Measurements from ENCODE around the gene JCAD. TPM values are rescaled to one million over a fixed set of nuclear protein-coding genes. Genes with fewer than 3 reads are reported as not detected.

JCAD gene
- total and polyA plus RNA-seq, 10 of the 15 experiments (the other 5 are each of a cell fraction or from before 2014, with no cell fraction given), result 0.28 TPM; not detected in 9

DNA sequence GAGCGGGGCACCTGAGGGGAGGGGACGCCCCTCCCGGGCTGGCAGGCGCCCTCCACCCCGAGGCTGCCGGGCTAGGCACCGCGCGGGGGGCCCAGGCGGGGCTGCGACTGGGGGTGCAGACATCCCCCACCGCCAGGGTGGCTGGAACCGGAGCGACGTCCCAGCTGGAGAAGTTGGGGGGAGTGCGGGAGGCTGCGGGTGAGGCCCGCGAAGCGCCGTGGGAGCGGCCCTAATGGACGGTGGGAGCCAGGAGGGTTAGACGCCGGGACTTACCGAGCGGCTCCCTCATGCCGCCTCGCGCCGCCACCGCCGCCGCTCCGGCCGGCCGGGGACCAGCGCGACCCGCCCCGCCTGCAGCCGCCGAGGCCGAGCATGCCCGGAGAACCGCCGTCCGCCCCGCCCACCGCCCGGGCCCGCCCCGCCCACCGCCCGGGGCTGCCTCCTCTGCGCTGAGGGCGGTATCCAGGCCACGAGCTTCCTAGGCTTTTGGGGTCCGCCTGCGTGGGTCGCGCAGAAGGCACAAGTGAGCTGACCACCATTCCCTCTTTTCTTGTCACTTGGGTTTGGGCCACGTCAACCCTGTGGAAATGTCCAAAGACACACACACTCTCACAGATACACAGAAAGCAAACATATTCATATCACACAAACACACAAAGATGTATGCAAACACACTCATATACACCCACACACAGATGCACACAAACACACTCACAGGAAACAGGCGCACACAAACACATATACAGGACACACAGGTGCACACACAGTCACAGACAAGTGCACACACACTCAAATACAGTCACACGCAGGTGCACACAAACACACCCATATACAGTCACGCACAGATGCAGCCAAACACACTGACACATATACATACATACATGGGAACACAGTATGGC, at the start of gene JCAD (continued):
- TF ChIP-seq KDM1A (IDR thresholded peaks at IDR 0.05; ENCODE audit: borderline replicate concordance), result no peak

DNA sequence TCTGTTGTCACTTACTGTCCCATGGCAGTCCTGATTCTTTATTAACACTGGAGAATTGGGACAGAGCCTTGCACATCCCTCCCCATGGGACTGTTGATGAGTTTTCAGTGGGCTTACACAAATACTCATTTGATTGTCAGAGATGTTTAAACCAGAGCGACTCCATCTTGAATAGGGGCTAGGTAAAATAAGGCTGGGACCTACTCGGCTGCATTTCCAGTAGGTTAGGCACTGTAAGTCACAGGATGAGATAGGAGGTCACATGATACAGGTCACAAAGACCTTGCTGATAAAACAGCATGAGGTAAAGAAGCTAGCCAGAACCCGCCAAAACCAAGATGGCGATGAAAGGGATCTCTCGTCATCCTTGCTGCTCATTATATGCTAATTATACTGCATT, 47.6 kb upstream of the JCAD start:
- no peaks in the 10 kb centered on the region for H3K36me3 ChIP-seq (ENCODE audit: control insufficient read depth in 2 of 2, insufficient read depth in 2 of 2, low read length in 1 of 2)
- H3K27ac ChIP-seq (ENCODE audit: control insufficient read depth, insufficient read depth), result no peak overlapping the region
- POLR2A ChIA-PET, result interaction anchor here (0.6 kb wide), 1 partner anchor 320 kb away, joined by 5 read pairs; no protein-coding TSS in a partner anchor
- SMC1A ChIA-PET (ENCODE audit: uncharacterized antibody, unreplicated experiment), result no interaction called here
- H4K20me1 ChIP-seq (ENCODE audit: control insufficient read depth, insufficient read depth), result no peaks in the 10 kb centered on the region
- TF ChIP-seq FOS (IDR thresholded peaks at IDR 0.05; ENCODE audit: borderline replicate concordance, extremely low read depth, insufficient read length), result no peak
- no peaks in the 10 kb centered on the region for H3K4me1 ChIP-seq (ENCODE audit: control insufficient read depth, insufficient read depth, low read length)
- no peak overlapping the region for H3K4me3 ChIP-seq
- DNase-seq (ENCODE audit: low read depth, low spot score) (no peak), FAIRE-seq (no peak), ATAC-seq (no peak)
- no peaks in the 10 kb centered on the region for H3K79me2 ChIP-seq (ENCODE audit: control insufficient read depth, insufficient read depth, low read length)
- BruUV-seq (replicated peaks), result no TSS peak
- no peaks in the 10 kb centered on the region for H3K27me3 ChIP-seq (replicated peaks in 1 of 2; ENCODE audit: control insufficient read depth in 2 of 2, insufficient read depth in 2 of 2, low read length in 1 of 2)
- no peak overlapping the region for H2AFZ ChIP-seq (ENCODE audit: control insufficient read depth, low read depth, low read length)
- H3K9ac ChIP-seq (ENCODE audit: control insufficient read depth, insufficient read depth, low read length), result no peak overlapping the region
- 55% methylated on average over 5 of the region's 5 CpGs for WGBS (ENCODE audit: insufficient coverage, insufficient replicate concordance, low lambda C conversion rate, missing lambda C conversion rate)
- intact Hi-C loops (cut with micrococcal nuclease; ENCODE audit: unreplicated experiment) (no loop called here), in situ Hi-C loops (cut with MboI) (no loop called here)
- CTCF ChIA-PET, result no interaction called here
- no peak overlapping the region for H3K4me2 ChIP-seq (ENCODE audit: control insufficient read depth, insufficient read depth)
- RAD21 ChIA-PET (ENCODE audit: unreplicated experiment), result no interaction called here
- H3K9me3 ChIP-seq (replicated peaks; ENCODE audit: control insufficient read depth, insufficient read depth, low read length), result no peaks in the 10 kb centered on the region

DNA sequence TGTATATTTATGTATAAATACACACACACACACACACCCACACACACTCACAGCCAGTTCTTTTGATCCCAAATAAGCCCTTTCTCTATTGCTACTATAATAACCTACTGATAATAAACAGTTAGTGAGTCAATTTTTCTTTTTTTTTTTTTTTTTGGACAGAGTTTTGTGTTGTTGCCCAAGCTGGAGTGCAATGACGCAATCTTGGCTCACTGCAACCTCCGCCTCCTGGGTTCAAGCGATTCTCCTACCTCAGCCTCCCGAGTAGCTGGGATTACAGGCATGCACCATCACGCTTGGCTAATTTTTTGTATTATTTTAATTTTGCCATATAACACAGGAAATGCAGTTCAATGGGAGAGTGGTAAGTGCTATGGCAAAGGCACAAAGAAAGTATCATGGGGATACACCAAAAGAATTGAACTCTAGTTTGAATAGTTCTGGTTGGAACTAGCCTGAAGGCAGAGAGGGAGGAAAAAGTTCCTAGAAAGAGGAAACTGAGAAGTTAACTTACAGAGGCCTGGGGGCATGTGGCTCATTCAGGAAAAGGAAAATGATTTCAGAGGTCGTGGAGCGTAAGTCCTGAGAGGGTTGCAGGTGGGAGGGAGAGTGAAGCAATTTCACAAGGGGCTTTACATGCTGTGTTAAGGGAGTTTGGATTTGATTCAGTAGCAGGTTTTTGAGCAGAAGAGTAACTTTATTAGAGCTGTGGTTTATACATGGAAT, 44.4 kb upstream of the JCAD start:
- intact Hi-C loops (cut with micrococcal nuclease; ENCODE audit: unreplicated experiment) (no loop called here), in situ Hi-C loops (cut with MboI) (no loop called here)
- no peak for FAIRE-seq
- H3K36me3 ChIP-seq (ENCODE audit: control insufficient read depth in 2 of 2, insufficient read depth in 2 of 2, low read length in 1 of 2), result no peaks in the 10 kb centered on the region
- no peaks in the 10 kb centered on the region for H3K4me1 ChIP-seq (ENCODE audit: control insufficient read depth, insufficient read depth, low read length)
- no peak overlapping the region for H2AFZ ChIP-seq (ENCODE audit: control insufficient read depth, low read depth, low read length)
- ATAC-seq, result no peak
- POLR2A ChIA-PET, result interaction anchor here (0.7 kb wide), 1 partner anchor 121 kb away, joined by 4 read pairs; no protein-coding TSS in a partner anchor
- 29% methylated on average over 7 of the region's 7 CpGs for WGBS (ENCODE audit: insufficient coverage, insufficient replicate concordance, low lambda C conversion rate, missing lambda C conversion rate)
- SMC1A ChIA-PET (ENCODE audit: uncharacterized antibody, unreplicated experiment), result no interaction called here
- H3K4me3 ChIP-seq, result no peak overlapping the region
- no peaks in the 10 kb centered on the region for H4K20me1 ChIP-seq (ENCODE audit: control insufficient read depth, insufficient read depth)
- BruUV-seq (replicated peaks), result no TSS peak
- no peaks in the 10 kb centered on the region for H3K27me3 ChIP-seq (replicated peaks in 1 of 2; ENCODE audit: control insufficient read depth in 2 of 2, insufficient read depth in 2 of 2, low read length in 1 of 2)
- no peak overlapping the region for H3K27ac ChIP-seq (ENCODE audit: control insufficient read depth, insufficient read depth)
- no peak for DNase-seq (ENCODE audit: low read depth, low spot score)
- H3K4me2 ChIP-seq (ENCODE audit: control insufficient read depth, insufficient read depth), result no peak overlapping the region
- RAD21 ChIA-PET (ENCODE audit: unreplicated experiment), result no interaction called here
- no peak overlapping the region for H3K9ac ChIP-seq (ENCODE audit: control insufficient read depth, insufficient read depth, low read length)
- CTCF ChIA-PET, result no interaction called here
- no peaks in the 10 kb centered on the region for H3K9me3 ChIP-seq (replicated peaks; ENCODE audit: control insufficient read depth, insufficient read depth, low read length)
- H3K79me2 ChIP-seq (ENCODE audit: control insufficient read depth, insufficient read depth, low read length), result no peaks in the 10 kb centered on the region
- TF ChIP-seq POLR2A (IDR thresholded peaks at IDR 0.05; ENCODE audit: low read depth, low read length), result no peak
- TF ChIP-seq RAD21 (IDR thresholded peaks at IDR 0.05; ENCODE audit: insufficient read depth, low read depth, low read length), result no peak
- no peak for TF ChIP-seq DPF2 (IDR thresholded peaks at IDR 0.05)
- no peak for TF ChIP-seq ESRRA (IDR thresholded peaks at IDR 0.05; ENCODE audit: low read length)
- TF ChIP-seq MYB (IDR thresholded peaks at IDR 0.05; ENCODE audit: borderline replicate concordance, low read depth, low read length), result no peak
- TF ChIP-seq CREB1 (IDR thresholded peaks at IDR 0.05; ENCODE audit: low read depth), result no peak
- no peak for TF ChIP-seq SMARCA5 (IDR thresholded peaks at IDR 0.05)
- TF ChIP-seq CEBPB (IDR thresholded peaks at IDR 0.05; ENCODE audit: borderline replicate concordance in 1 of 2, low read depth in 2 of 2, low read length in 2 of 2), result no peak
- no peak for TF ChIP-seq KLF5 (IDR thresholded peaks at IDR 0.05; ENCODE audit: partially characterized antibody)
- no peak for TF ChIP-seq TCF7 (IDR thresholded peaks at IDR 0.05; ENCODE audit: borderline replicate concordance)
- TF ChIP-seq SUPT20H (IDR thresholded peaks at IDR 0.05; ENCODE audit: borderline replicate concordance, control insufficient read depth, low read depth, low read length), result no peak
- TF ChIP-seq KDM1A (IDR thresholded peaks at IDR 0.05; ENCODE audit: borderline replicate concordance), result no peak
- TF ChIP-seq MEF2B (IDR thresholded peaks at IDR 0.05; ENCODE audit: partially characterized antibody, poor library complexity, severe bottlenecking), result no peak
- no peak for TF ChIP-seq NBN (IDR thresholded peaks at IDR 0.05)
- TF ChIP-seq RUNX3 (IDR thresholded peaks at IDR 0.05; ENCODE audit: low read length), result no peak
- TF ChIP-seq SMAD1 (IDR thresholded peaks at IDR 0.05; ENCODE audit: low read depth, partially characterized antibody), result no peak

All from GM12878 (cell line).